Measurements from ENCODE around the gene MGAT4C. TPM values are rescaled to one million over a fixed set of nuclear protein-coding genes. Genes with fewer than 3 reads are reported as not detected.
"Not testable (repeated sequence)": the region's sequence is repeated elsewhere in the genome, so short reads cannot be mapped to it uniquely, and the experiment has no call there.

The MGAT4C gene
- polyA plus RNA-seq (2013, experiment 1 of 4), result not detected
- polyA plus RNA-seq (2013, experiment 2 of 4), result 0.12 TPM
- polyA plus RNA-seq (2013, experiment 3 of 4), result 0.05 TPM
- 0.41 TPM for polyA plus RNA-seq (2013, experiment 4 of 4)

- Histone ChIP-seq H3K36me3 (ENCODE audit: control insufficient read depth, insufficient read depth, low read length) (no peaks in the 10 kb centered on the region), H3K27me3 (ENCODE audit: control insufficient read depth, insufficient read depth, low read length, poor library complexity, severe bottlenecking) (no peaks in the 10 kb centered on the region), H3K4me1 (ENCODE audit: control insufficient read depth, insufficient read depth, low read length) (no peaks in the 10 kb centered on the region), H3K4me3 (ENCODE audit: insufficient read depth, low read depth, low read length) (no peak within 1 kb of the TSS), H3K9me3 (ENCODE audit: control insufficient read depth, low read length) (no peaks in the 10 kb centered on the region), H3K27ac (ENCODE audit: insufficient read depth, low read depth, low read length, poor library complexity, severe bottlenecking) (no peak within 1 kb of the TSS)
- 79 to 83% methylated on average over 3 of the region's 3 CpGs for WGBS, 2 experiments
Measured at GRCh38 chr12:86256163-86256562, at the start of gene MGAT4C. Gene MGAT4C (minus strand): TSS chr12:86256391.

DNA sequence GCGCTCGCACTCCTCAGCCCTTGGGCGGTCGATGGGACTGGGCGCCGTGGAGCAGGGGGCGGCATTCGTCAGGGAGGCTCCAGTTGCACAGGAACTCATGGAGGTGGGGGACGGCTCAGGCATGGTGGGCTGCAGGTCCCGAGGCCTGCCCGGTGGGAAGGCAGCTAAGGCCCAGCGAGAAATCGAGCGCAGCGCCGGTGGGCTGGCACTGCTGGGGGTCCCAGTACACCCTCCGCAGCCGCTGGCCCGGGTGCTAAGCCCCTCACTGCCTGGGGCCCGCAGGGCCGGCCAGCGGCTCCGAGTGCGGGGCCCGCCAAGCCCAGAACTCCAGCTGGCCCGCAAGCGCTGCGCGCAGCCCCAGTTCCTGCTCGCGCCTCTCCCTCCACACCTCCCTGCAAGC lies 40.2 kb upstream of the MGAT4C start:
- H3K36me3 ChIP-seq (ENCODE audit: control insufficient read depth, insufficient read depth, low read length); H3K9me3 ChIP-seq (ENCODE audit: control insufficient read depth, low read length); H3K4me3 ChIP-seq (ENCODE audit: insufficient read depth, low read depth, low read length); H3K27me3 ChIP-seq (ENCODE audit: control insufficient read depth, insufficient read depth, low read length, poor library complexity, severe bottlenecking); H3K27ac ChIP-seq (ENCODE audit: insufficient read depth, low read depth, low read length, poor library complexity, severe bottlenecking); H3K4me1 ChIP-seq (ENCODE audit: control insufficient read depth, insufficient read depth, low read length): not testable (repeated sequence)
- WGBS, 2 experiments, result 91 to 94% methylated on average over 31 of the region's 31 CpGs

DNA sequence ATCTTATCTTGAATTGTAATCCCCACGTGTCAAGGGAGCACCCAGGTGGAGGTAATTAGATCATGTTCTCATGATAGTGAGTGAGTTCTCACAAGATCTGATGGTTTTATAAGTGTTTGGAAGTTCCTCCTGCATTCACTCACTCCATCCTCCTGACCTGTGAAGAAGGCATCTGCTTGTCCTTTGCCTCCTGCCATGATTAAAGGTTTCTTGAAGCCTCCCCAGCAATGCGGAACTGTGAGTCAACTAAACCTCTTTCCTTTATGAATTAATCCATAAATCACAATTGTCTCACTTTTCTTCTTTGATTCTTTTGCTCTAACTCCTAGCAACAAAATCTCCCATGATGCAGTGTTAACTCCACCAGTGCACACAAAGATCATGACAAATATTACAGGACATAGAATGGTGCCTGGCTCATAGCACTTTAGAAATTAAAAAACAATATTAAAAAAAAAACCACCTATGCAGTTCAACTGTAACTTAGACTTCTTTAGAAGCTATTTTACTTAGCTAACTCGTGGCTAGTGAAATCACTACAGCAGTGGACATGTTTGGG lies 37.6 kb upstream of the MGAT4C start:
- Histone ChIP-seq H3K4me1 (ENCODE audit: control insufficient read depth, insufficient read depth, low read length) (no peaks in the 10 kb centered on the region), H3K27me3 (ENCODE audit: control insufficient read depth, insufficient read depth, low read length, poor library complexity, severe bottlenecking) (no peaks in the 10 kb centered on the region), H3K9me3 (ENCODE audit: control insufficient read depth, low read length) (no peaks in the 10 kb centered on the region), H3K4me3 (ENCODE audit: insufficient read depth, low read depth, low read length) (no peak overlapping the region), H3K27ac (ENCODE audit: insufficient read depth, low read depth, low read length, poor library complexity, severe bottlenecking) (no peak overlapping the region), H3K36me3 (ENCODE audit: control insufficient read depth, insufficient read depth, low read length) (no peaks in the 10 kb centered on the region)
- 87 to 92% methylated on average over 3 of the region's 3 CpGs for whole genome bisulfite sequencing, 2 experiments

GRCh38 chr12:86292480-86292879 lies 36.3 kb upstream of the MGAT4C start:
- no peaks in the 10 kb centered on the region for H3K4me1 ChIP-seq (ENCODE audit: control insufficient read depth, insufficient read depth, low read length)
- H3K9me3 ChIP-seq (ENCODE audit: control insufficient read depth, low read length), result no peaks in the 10 kb centered on the region
- WGBS, 2 experiments, result 67 to 100% methylated on average over 2 to 3 of the region's 3 CpGs
- H3K27ac ChIP-seq (ENCODE audit: insufficient read depth, low read depth, low read length, poor library complexity, severe bottlenecking), result no peak overlapping the region
- no peak overlapping the region for H3K4me3 ChIP-seq (ENCODE audit: insufficient read depth, low read depth, low read length)
- no peaks in the 10 kb centered on the region for H3K36me3 ChIP-seq (ENCODE audit: control insufficient read depth, insufficient read depth, low read length)
- no peaks in the 10 kb centered on the region for H3K27me3 ChIP-seq (ENCODE audit: control insufficient read depth, insufficient read depth, low read length, poor library complexity, severe bottlenecking)

- Histone ChIP-seq H3K27ac (ENCODE audit: insufficient read depth, low read depth, low read length, poor library complexity, severe bottlenecking) (no peak overlapping the region), H3K27me3 (ENCODE audit: control insufficient read depth, insufficient read depth, low read length, poor library complexity, severe bottlenecking) (no peaks in the 10 kb centered on the region), H3K4me3 (ENCODE audit: insufficient read depth, low read depth, low read length) (no peak overlapping the region), H3K9me3 (ENCODE audit: control insufficient read depth, low read length) (no peaks in the 10 kb centered on the region), H3K36me3 (ENCODE audit: control insufficient read depth, insufficient read depth, low read length) (no peaks in the 10 kb centered on the region), H3K4me1 (ENCODE audit: control insufficient read depth, insufficient read depth, low read length) (no peaks in the 10 kb centered on the region)
- 91 to 96% methylated on average over 2 of the region's 3 CpGs for WGBS, 2 experiments
Measured at GRCh38 chr12:86290615-86291014, 34.4 kb upstream of the MGAT4C start.

DNA sequence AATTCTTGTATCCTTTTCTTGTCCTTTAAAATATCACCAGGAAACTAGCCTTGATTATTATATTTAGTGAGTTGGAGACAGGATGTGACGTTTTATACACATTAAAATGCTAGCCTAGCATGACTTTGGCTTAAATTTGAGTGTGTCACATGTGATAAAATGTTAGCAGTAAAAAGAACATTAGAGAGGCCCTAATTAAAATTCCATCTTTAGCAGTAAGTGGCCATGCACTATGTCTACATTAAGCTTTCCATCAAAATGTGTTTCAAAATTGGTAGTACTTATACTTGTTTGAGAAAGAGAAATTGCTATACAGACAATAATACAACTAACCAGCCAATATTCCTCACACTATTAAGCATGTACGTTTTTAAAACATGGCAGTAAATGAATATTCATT lies 29.9 kb upstream of the MGAT4C start:
- whole genome bisulfite sequencing, 2 experiments, result 100% methylated on average over 1 of the region's 2 CpGs

GRCh38 chr12:86283620-86284019 lies 27.4 kb upstream of the MGAT4C start:
- H3K27ac ChIP-seq (ENCODE audit: insufficient read depth, low read depth, low read length, poor library complexity, severe bottlenecking), result no peak overlapping the region
- no peaks in the 10 kb centered on the region for H3K36me3 ChIP-seq (ENCODE audit: control insufficient read depth, insufficient read depth, low read length)
- H3K4me3 ChIP-seq (ENCODE audit: insufficient read depth, low read depth, low read length), result no peak overlapping the region
- H3K27me3 ChIP-seq (ENCODE audit: control insufficient read depth, insufficient read depth, low read length, poor library complexity, severe bottlenecking), result no peaks in the 10 kb centered on the region
- WGBS, 2 experiments, result 100% methylated on average over 2 of the region's 2 CpGs
- no peaks in the 10 kb centered on the region for H3K4me1 ChIP-seq (ENCODE audit: control insufficient read depth, insufficient read depth, low read length)
- no peaks in the 10 kb centered on the region for H3K9me3 ChIP-seq (ENCODE audit: control insufficient read depth, low read length)

More for the DNA sequence above, 29.9 kb upstream of the MGAT4C start:
- Histone ChIP-seq H3K4me1 (ENCODE audit: control insufficient read depth, insufficient read depth, low read length) (no peaks in the 10 kb centered on the region), H3K4me3 (ENCODE audit: insufficient read depth, low read depth, low read length) (no peak overlapping the region), H3K9me3 (ENCODE audit: control insufficient read depth, low read length) (no peaks in the 10 kb centered on the region), H3K27me3 (ENCODE audit: control insufficient read depth, insufficient read depth, low read length, poor library complexity, severe bottlenecking) (no peaks in the 10 kb centered on the region), H3K36me3 (ENCODE audit: control insufficient read depth, insufficient read depth, low read length) (no peaks in the 10 kb centered on the region), H3K27ac (ENCODE audit: insufficient read depth, low read depth, low read length, poor library complexity, severe bottlenecking) (no peak overlapping the region)

DNA sequence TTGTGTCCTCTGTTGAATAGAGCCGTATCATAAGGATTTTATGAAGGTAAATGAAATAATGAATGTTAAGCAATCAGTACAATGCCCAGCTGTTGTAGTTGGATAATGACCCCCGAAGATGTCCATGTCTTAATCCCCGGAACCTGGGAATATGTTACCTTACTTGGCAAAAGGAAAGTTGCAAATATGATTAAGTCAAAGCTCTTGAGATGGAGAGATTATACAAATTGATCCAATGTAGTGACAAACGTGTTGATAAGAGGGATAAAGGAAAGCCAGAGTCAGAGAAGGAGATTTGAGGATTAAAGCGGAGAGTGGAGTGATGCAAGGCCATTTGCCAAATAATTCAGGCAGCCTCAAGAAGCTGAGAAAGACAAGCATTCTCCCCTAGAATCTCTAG lies 19.2 kb upstream of the MGAT4C start:
- Histone ChIP-seq H3K36me3 (ENCODE audit: control insufficient read depth, insufficient read depth, low read length) (no peaks in the 10 kb centered on the region), H3K4me3 (ENCODE audit: insufficient read depth, low read depth, low read length) (no peak overlapping the region), H3K9me3 (ENCODE audit: control insufficient read depth, low read length) (no peaks in the 10 kb centered on the region), H3K4me1 (ENCODE audit: control insufficient read depth, insufficient read depth, low read length) (no peaks in the 10 kb centered on the region), H3K27me3 (ENCODE audit: control insufficient read depth, insufficient read depth, low read length, poor library complexity, severe bottlenecking) (no peaks in the 10 kb centered on the region), H3K27ac (ENCODE audit: insufficient read depth, low read depth, low read length, poor library complexity, severe bottlenecking) (no peak overlapping the region)
- 94 to 95% methylated on average over 5 of the region's 5 CpGs for WGBS, 2 experiments

DNA sequence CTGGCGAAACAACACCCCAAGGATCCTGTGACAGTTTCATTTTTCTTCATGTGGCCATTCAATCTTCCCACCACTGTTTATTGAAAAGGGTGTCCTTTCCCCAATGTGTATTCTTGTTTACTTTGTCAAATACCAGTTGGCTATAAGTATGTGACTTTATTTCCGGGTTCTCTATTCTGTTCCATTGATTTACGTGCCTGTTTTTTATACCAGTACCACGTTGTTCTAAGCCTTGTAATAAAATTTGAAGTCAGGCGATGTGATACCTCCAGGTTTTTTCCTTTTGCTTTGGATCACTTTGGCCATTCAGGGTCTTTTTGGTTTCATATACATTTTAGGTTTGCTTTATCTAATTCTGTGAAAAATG lies 9.1 kb upstream of the MGAT4C start:
- H3K4me1 ChIP-seq (ENCODE audit: control insufficient read depth, insufficient read depth, low read length), result no peaks in the 10 kb centered on the region
- no peak overlapping the region for H3K27ac ChIP-seq (ENCODE audit: insufficient read depth, low read depth, low read length, poor library complexity, severe bottlenecking)
- WGBS, 2 experiments, result 90 to 96% methylated on average over 5 of the region's 5 CpGs
- no peak overlapping the region for H3K4me3 ChIP-seq (ENCODE audit: insufficient read depth, low read depth, low read length)
- H3K27me3 ChIP-seq (ENCODE audit: control insufficient read depth, insufficient read depth, low read length, poor library complexity, severe bottlenecking), result no peaks in the 10 kb centered on the region
- no peaks in the 10 kb centered on the region for H3K9me3 ChIP-seq (ENCODE audit: control insufficient read depth, low read length)
- no peaks in the 10 kb centered on the region for H3K36me3 ChIP-seq (ENCODE audit: control insufficient read depth, insufficient read depth, low read length)

- H3K27me3 ChIP-seq (ENCODE audit: control insufficient read depth, insufficient read depth, low read length, poor library complexity, severe bottlenecking), result no peaks in the 10 kb centered on the region
- no peak overlapping the region for H3K4me3 ChIP-seq (ENCODE audit: insufficient read depth, low read depth, low read length)
- WGBS, 2 experiments, result 93 to 96% methylated on average over 38 of the region's 38 CpGs
- no peak overlapping the region for H3K27ac ChIP-seq (ENCODE audit: insufficient read depth, low read depth, low read length, poor library complexity, severe bottlenecking)
- H3K36me3 ChIP-seq (ENCODE audit: control insufficient read depth, insufficient read depth, low read length), result no peaks in the 10 kb centered on the region
- no peaks in the 10 kb centered on the region for H3K4me1 ChIP-seq (ENCODE audit: control insufficient read depth, insufficient read depth, low read length)
- no peaks in the 10 kb centered on the region for H3K9me3 ChIP-seq (ENCODE audit: control insufficient read depth, low read length)
Measured at GRCh38 chr12:86264451-86265328, 8.5 kb upstream of the MGAT4C start.
